Stimulated activated CD4-positive, alpha-beta T cell treated with anti-CD3 and anti-CD28 coated beads, TNF-alpha, amount 100 ng/mL, for 4 hours (primary cell): ENCODE results near the gene CELF2.

Experiments used
- DNase-seq, 3 experiments: peaks; one replicate each; pipeline ENCODE4 v3.0.0-alpha.2; 2020; ENCODE audit warnings: low read depth in 3 of 3

The CELF2 gene

DNA sequence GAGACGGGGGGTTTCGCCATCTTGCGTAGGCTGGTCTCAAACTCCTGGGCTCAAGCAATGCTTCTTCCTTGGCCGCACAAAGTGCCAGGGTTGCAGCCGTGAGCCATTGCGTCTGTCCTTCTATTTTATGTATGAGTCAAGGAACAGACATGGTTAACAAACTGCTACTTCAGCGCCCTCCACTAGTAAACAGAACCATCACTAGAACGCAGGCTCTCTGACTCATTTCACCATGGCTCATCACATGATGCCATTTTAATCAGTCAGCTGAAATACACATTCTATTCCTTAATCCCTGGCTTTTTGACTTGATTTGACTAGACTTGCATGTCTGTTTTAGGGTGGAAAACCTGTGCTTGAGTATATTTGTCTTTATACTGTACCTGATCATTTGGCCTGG lies 41.3 kb downstream of the CELF2 start:
- no peak for DNase-seq

- no peak for DNase-seq
Measured at GRCh38 chr10:11063856-11064255, 46.2 kb downstream of the CELF2 start.

GRCh38 chr10:11064832-11065231 lies 47.2 kb downstream of the CELF2 start:
- DNase-seq, result no peak

- no peak for DNase-seq
Measured at GRCh38 chr10:11065567-11065966, 47.9 kb downstream of the CELF2 start.

DNA sequence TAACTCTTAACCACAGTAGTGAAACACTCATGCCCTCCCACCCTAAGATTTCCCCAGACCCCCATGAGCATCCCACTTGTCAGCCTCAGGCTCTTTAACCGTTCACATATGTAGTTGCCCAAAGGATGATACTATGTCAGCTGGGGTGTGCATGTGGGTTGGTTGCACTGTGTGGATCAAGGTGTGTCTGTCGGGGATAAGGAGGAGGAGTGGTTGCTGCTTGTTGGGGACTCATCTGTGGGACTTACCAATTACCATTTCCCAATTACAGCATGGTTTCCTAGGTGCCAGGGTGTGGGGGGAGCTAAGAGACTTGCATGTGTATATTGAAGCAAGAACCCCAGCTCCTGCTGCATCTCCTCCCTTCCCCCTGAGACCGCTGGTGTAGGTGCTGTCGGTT lies 48.8 kb downstream of the CELF2 start:
- DNase-seq, result no peak

GRCh38 chr10:11068861-11069633 lies 51.4 kb downstream of the CELF2 start:
- DNase-seq, result no peak

- DNase-seq, result no peak
Measured at GRCh38 chr10:11073410-11073809, 55.7 kb downstream of the CELF2 start.

DNA sequence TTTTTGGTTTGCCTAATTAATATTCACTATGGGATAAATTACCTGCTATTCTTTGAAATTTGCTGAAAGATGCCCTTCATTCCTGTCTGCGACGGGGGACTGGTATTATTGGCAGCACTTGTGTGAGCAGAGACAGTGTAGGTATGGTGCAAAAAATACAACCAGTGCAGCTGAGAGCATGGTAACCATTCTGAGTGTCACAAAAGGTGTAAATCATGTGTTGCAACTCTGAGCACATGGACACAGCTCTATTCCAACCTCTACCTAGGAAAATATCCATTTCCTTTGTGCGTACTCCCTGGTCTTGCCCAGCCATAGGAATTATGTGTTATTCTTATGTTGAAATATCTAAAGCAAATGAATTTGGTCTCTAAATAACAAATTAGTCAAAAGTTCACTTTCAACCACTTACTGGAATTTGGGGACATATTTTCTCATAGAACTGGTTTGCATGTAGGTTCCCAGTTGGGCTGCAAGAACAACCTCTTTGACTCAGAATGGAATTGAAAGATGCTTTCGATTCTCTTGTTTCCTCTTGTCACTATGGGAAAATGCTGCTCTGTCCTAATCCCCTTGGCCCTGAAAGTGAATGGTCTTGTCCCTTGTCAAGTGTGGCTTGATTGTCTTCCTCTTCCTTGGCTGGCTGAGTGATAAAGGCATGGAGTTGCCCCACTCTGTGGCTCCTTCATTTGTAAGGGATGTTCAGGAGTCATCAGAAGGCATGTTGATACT lies 57.0 kb downstream of the CELF2 start:
- no peak for DNase-seq

- DNase-seq, result no peak
Measured at GRCh38 chr10:11076221-11076620, 58.5 kb downstream of the CELF2 start.

GRCh38 chr10:11080564-11080984 lies 62.9 kb downstream of the CELF2 start:
- DNase-seq, result no peak

DNA sequence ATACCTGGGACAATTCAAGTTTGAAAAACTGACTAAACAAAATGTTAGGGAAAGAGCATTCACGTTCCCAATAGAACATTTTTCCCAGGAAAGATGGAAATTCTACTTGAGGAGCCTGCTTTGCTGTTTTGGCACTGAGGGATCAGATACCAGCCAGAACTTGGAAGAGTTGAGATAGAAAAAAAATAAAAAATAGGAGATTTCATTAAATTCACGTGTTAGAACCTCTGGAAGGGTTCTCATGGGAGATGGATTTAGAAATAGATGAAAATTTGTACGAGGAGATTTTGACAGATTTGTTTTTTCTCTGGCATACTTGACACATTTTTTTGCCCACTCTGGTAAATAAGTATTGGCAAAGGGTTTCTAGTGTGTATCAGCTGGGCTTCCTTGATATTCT lies 63.7 kb downstream of the CELF2 start:
- DNase-seq, result no peak

DNA sequence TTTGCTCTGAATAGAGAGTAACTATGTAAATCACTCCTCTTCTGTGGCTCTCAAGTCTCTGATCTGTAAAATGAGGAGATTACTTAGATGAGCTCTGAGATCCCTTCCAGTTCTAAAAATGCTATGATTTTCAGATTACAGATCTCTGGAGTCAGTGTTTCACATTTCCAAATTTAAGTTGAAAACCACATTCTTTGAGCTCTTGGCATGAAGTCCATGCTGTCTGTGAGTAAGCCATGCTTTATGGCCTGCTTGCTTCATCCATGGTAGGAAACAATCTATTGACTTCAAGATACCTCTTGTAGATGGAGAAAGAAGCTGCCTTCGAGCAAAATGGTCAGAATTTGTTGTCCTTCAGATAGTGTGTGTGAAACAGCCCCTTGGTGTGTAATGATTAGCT lies 64.9 kb downstream of the CELF2 start:
- DNase-seq, result no peak

GRCh38 chr10:11083051-11083450 lies 65.4 kb downstream of the CELF2 start:
- no peak for DNase-seq

- no peak for DNase-seq
Measured at GRCh38 chr10:11085545-11085944, 67.9 kb downstream of the CELF2 start.

GRCh38 chr10:11086177-11086840 lies 68.6 kb downstream of the CELF2 start:
- DNase-seq, result no peak

GRCh38 chr10:11087372-11087771 lies 69.7 kb downstream of the CELF2 start:
- DNase-seq, result no peak

GRCh38 chr10:11088709-11089108 lies 71.0 kb downstream of the CELF2 start:
- no peak for DNase-seq

DNA sequence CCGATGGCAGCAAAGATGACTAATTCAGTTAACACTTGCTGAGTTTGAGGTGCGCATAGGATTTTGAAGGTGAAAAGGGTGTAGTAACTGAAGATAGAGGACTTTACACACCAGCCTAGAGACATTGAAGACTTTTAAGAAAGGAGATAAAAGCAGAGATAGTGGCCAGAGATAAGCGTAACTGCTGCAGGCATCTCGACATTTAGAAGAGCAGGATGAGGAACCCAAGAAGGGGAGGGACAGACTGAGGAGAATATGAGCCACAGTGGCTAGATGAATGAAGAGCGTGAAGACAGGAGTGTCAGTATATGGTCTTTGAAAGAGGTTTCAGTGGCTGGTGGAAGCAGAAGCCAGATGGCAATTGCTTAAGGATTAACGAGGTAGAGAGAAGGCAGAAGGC lies 71.6 kb downstream of the CELF2 start:
- DNase-seq, result no peak

GRCh38 chr10:11091517-11092102 lies 73.9 kb downstream of the CELF2 start:
- DNase-seq, result no peak

DNA sequence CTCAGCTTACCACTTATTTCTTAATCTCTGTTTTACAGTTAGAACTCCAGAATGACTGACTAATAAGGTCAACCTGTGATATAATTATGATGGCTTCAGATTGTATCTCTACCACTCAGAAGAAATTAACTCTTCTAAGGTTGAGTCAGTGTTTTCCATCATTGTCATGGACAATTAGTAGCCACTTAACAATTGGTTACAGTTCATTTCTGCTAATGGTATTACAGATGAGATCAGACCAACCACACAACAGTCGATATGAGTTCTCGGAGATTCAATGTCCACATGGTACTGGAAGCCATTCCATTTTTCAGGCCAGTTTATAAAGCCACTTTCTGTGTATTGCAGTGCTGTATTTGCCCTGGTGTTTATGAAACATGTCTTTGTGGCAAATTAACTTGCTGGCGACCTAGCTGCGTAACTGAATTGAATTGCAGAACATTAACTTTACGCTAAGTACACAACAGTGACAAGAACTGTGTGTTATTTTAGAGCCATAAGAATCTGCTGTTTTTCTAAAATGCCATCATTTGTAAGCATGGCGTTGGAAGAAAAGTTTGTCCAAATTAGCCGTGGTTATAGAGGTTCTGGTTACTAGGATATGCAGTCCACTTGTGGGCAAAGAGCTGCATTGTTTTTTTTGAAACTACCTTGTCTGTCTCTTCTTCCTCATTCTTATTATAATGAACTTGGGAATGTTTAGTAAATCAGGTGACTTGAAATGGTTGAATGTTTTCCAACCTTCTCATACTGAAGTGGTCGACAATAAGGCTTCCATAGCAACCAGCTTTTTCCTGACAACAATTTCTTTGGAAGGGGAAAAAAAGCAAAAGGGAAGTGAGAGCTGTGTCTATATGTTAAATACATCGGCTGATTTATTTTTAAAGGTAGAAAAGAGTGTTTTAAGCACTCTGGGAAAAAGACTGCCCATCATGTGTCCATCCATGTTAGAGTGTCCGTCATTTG lies 76.4 kb downstream of the CELF2 start:
- DNase-seq, result no peak

- DNase-seq, result no peak
Measured at GRCh38 chr10:11095374-11095801, 77.7 kb downstream of the CELF2 start.
